COR-L47 (cell line): ENCODE data around the gene EXOSC10.
A peak's percentile ranks its signal among the peaks of the same experiment; 100 is the strongest.
"Not testable (repeated sequence)": the region's sequence is repeated elsewhere in the genome, so short reads cannot be mapped to it uniquely, and the experiment has no call there.

Source experiments
- DNase-seq: peaks from one replicate; lab custom pipeline; 2025; lab: John Stamatoyannopoulos, UW

EXOSC10 gene

GRCh38 chr1:11109047-11109760 is 9.5 kb upstream of the EXOSC10 start:
- no peak for DNase-seq

GRCh38 chr1:11107599-11107998 is 7.9 kb upstream of the EXOSC10 start:
- no peak for DNase-seq

GRCh38 chr1:11105586-11105985 is 5.9 kb upstream of the EXOSC10 start:
- DNase-seq: no peak

GRCh38 chr1:11101347-11101746 is 1.7 kb upstream of the EXOSC10 start:
- DNase-seq: no peak

- not testable (repeated sequence) for DNase-seq
These were observed 1.1 kb upstream of the EXOSC10 start for GRCh38 chr1:11100806-11101205.

GRCh38 chr1:11100149-11100493 is 452 bp upstream of the EXOSC10 start:
- no peak for DNase-seq

GRCh38 chr1:11098931-11099309 is 749 bp downstream of the EXOSC10 start:
- no peak for DNase-seq

- not testable (repeated sequence) for DNase-seq
These were observed 15.9 kb downstream of the EXOSC10 start for GRCh38 chr1:11083784-11084183.

GRCh38 chr1:11080931-11081330 is 18.7 kb downstream of the EXOSC10 start:
- DNase-seq: no peak

- DNase-seq: no peak
These were observed 21.0 kb downstream of the EXOSC10 start for GRCh38 chr1:11078631-11079030.

GRCh38 chr1:11073398-11073797 is 26.3 kb downstream of the EXOSC10 start:
- not testable (repeated sequence) for DNase-seq

GRCh38 chr1:11072216-11072917 is 27.3 kb downstream of the EXOSC10 start:
- DNase-seq: peak; percentile 75

GRCh38 chr1:11071463-11072215 is 28.0 kb downstream of the EXOSC10 start:
- peak; percentile 87 for DNase-seq

GRCh38 chr1:11070876-11071275 is 28.8 kb downstream of the EXOSC10 start:
- no peak for DNase-seq

- DNase-seq: no peak
These were observed 30.8 kb downstream of the EXOSC10 start for GRCh38 chr1:11068600-11069473.

GRCh38 chr1:11067716-11068599 is 31.7 kb downstream of the EXOSC10 start:
- DNase-seq: no peak

GRCh38 chr1:11065796-11066195 is 33.9 kb downstream of the EXOSC10 start:
- DNase-seq: no peak

- no peak for DNase-seq
These were observed 34.7 kb downstream of the EXOSC10 start for GRCh38 chr1:11064942-11065341.

GRCh38 chr1:11063937-11064537 is 35.6 kb downstream of the EXOSC10 start:
- not testable (repeated sequence) for DNase-seq

- no peak for DNase-seq
These were observed 36.7 kb downstream of the EXOSC10 start for GRCh38 chr1:11062965-11063401.
